ENCODE data around the gene CDKN1B. TPM values are rescaled to one million over a fixed set of nuclear protein-coding genes. Genes with fewer than 3 reads are reported as not detected.

CDKN1B gene
- total and polyA plus RNA-seq, 2 donors from 2014 or later = 27.9 to 52.3 TPM

- peak overlapping the region; percentile 70 to 96 (median 87) for H3K9ac ChIP-seq (ENCODE audit: low read length in 3 of 3)
Measured at GRCh38 chr12:12719496-12719895, 2.3 kb downstream of the CDKN1B start.

GRCh38 chr12:12720052-12720451, 2.9 kb downstream of the CDKN1B start:
- peak overlapping the region in 1 of 2 donors; percentile 41 for H3K27ac ChIP-seq (ENCODE audit: low read depth in 2 of 2, low read length in 2 of 2)
- H3K36me3 ChIP-seq (ENCODE audit: control insufficient read depth in 2 of 3, insufficient read depth in 3 of 3, low read length in 3 of 3) = peaks cover 3 to 19% (median 6%) of the 10 kb centered on the region in 3 donors
- H3K9me3 ChIP-seq (ENCODE audit: control insufficient read depth in 2 of 3, insufficient read depth in 1 of 3, low read length in 3 of 3) = no peaks in the 10 kb centered on the region
- peak overlapping the region in 2 of 3 donors; percentile 11 to 96 for H3K9ac ChIP-seq (ENCODE audit: low read length in 3 of 3)
- TF ChIP-seq CTCF (IDR thresholded peaks at IDR 0.05; ENCODE audit: borderline replicate concordance, extremely low read depth, insufficient read depth) = no peak
- peak overlapping the region in 2 of 3 donors; percentile 88 to 92 for H3K4me3 ChIP-seq (ENCODE audit: low read length in 3 of 3)
- no peak for FAIRE-seq
- H3K27me3 ChIP-seq (ENCODE audit: control insufficient read depth, insufficient read depth, low read length) = no peaks in the 10 kb centered on the region
- peaks cover 6 to 10% (median 7%) of the 10 kb centered on the region in 3 donors for H3K4me1 ChIP-seq (ENCODE audit: control insufficient read depth in 2 of 3, insufficient read depth in 2 of 3, low read depth in 1 of 3, low read length in 3 of 3)
- intact Hi-C loops (cut with DNase I) = no loop called here
- no peak for DNase-seq

More at GRCh38 chr12:12719496-12719895, 2.3 kb downstream of the CDKN1B start:
- Histone ChIP-seq H3K4me1 (ENCODE audit: control insufficient read depth in 2 of 3, insufficient read depth in 2 of 3, low read depth in 1 of 3, low read length in 3 of 3) (peaks cover 6 to 15% (median 13%) of the 10 kb centered on the region in 3 donors), H3K36me3 (ENCODE audit: control insufficient read depth in 2 of 3, insufficient read depth in 3 of 3, low read length in 3 of 3) (peaks cover 3 to 19% (median 6%) of the 10 kb centered on the region in 3 donors), H3K9me3 (ENCODE audit: control insufficient read depth in 2 of 3, insufficient read depth in 1 of 3, low read length in 3 of 3) (no peaks in the 10 kb centered on the region), H3K27ac (ENCODE audit: low read depth in 2 of 2, low read length in 2 of 2) (peak overlapping the region; percentile 94 to 98), H3K4me3 (ENCODE audit: low read length in 3 of 3) (peak overlapping the region; percentile 87 to 92 (median 88)), H3K27me3 (ENCODE audit: control insufficient read depth, insufficient read depth, low read length) (no peaks in the 10 kb centered on the region)
- intact Hi-C loops (cut with DNase I) = no loop called here
- no peak for TF ChIP-seq CTCF (IDR thresholded peaks at IDR 0.05; ENCODE audit: borderline replicate concordance, extremely low read depth, insufficient read depth)
- peak in 1 of 5 donors; percentile 36 for DNase-seq
- FAIRE-seq = no peak

GRCh38 chr12:12720672-12721161, 3.5 kb downstream of the CDKN1B start:
- Histone ChIP-seq H3K4me3 (ENCODE audit: low read length in 3 of 3) (no peak overlapping the region), H3K9me3 (ENCODE audit: control insufficient read depth in 2 of 3, insufficient read depth in 1 of 3, low read length in 3 of 3) (no peaks in the 10 kb centered on the region), H3K4me1 (ENCODE audit: control insufficient read depth in 2 of 3, insufficient read depth in 2 of 3, low read depth in 1 of 3, low read length in 3 of 3) (peaks cover 3 to 9% (median 6%) of the 10 kb centered on the region in 3 donors), H3K36me3 (ENCODE audit: control insufficient read depth in 2 of 3, insufficient read depth in 3 of 3, low read length in 3 of 3) (peaks cover 3 to 19% (median 6%) of the 10 kb centered on the region in 3 donors), H3K27me3 (ENCODE audit: control insufficient read depth, insufficient read depth, low read length) (no peaks in the 10 kb centered on the region), H3K27ac (ENCODE audit: low read depth in 2 of 2, low read length in 2 of 2) (peak overlapping the region; percentile 1 to 4), H3K9ac (ENCODE audit: low read length in 3 of 3) (peak overlapping the region in 1 of 3 donors; percentile 96)
- no peak for TF ChIP-seq CTCF (IDR thresholded peaks at IDR 0.05; ENCODE audit: borderline replicate concordance, extremely low read depth, insufficient read depth)
- intact Hi-C loops (cut with DNase I) = no loop called here
- no peak for FAIRE-seq
- DNase-seq = no peak
